Measurements from ENCODE around the gene STAMBP. TPM values are rescaled to one million over a fixed set of nuclear protein-coding genes. Genes with fewer than 3 reads are reported as not detected.
A peak's percentile ranks its signal among the peaks of the same experiment; 100 is the strongest.

Gene STAMBP
- total and polyA plus RNA-seq, 2 of the 13 experiments (the other 11 are each of a cell fraction or from before 2014, with no cell fraction given), result 49.6 to 53.2 TPM

DNA sequence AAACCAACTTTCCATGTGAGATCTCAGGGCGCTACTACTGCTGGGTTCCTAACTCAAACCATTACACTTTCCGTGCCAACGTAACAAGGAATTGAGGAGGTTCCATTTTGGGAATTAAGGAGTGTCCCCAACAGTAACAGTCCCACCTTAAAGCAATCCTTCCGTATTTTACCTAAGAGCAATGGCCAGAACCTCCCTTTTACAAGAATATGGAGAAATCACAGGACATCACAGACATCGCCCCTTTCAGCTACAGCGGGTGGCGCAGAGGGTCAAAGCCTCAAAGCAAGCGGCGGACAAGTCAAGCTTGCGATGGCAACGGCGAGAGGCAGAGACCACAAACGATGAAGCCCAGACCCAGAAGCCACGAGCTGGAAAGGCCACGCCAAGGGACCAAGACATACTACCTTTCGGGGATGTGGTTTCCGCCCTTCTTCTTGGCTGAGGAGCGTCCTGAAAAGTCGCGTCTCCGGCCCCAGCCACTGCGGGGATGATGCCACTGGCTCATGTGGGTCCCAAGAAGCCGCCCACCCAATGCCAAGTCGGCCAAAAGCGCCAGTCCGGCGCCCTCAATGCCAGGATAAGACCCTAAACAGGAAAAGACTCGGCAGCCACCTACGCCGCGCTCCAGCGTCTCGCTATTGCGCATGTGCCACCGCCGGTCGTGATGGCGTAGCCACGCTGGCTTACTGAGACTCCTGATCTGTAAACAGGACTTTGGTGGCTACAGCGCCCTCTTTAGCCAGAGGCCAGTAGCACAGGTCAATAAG is 49.1 kb upstream of the STAMBP start, which contains the start of gene DUSP11 (continued):
- TF ChIP-seq, protein P1, sequence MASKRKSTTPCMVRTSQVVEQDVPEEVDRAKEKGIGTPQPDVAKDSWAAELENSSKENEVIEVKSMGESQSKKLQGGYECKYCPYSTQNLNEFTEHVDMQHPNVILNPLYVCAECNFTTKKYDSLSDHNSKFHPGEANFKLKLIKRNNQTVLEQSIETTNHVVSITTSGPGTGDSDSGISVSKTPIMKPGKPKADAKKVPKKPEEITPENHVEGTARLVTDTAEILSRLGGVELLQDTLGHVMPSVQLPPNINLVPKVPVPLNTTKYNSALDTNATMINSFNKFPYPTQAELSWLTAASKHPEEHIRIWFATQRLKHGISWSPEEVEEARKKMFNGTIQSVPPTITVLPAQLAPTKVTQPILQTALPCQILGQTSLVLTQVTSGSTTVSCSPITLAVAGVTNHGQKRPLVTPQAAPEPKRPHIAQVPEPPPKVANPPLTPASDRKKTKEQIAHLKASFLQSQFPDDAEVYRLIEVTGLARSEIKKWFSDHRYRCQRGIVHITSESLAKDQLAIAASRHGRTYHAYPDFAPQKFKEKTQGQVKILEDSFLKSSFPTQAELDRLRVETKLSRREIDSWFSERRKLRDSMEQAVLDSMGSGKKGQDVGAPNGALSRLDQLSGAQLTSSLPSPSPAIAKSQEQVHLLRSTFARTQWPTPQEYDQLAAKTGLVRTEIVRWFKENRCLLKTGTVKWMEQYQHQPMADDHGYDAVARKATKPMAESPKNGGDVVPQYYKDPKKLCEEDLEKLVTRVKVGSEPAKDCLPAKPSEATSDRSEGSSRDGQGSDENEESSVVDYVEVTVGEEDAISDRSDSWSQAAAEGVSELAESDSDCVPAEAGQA (IDR thresholded peaks at IDR 0.05; ENCODE audit: low read depth), result peak; percentile 79; the same call in 1 of the 2 replicates
- TF ChIP-seq, protein P1 (CRISPR knock-in tag; IDR thresholded peaks at IDR 0.05; ENCODE audit: borderline replicate concordance), result no peak
- TF ChIP-seq ZNF354B (CRISPR knock-in tag; IDR thresholded peaks at IDR 0.05) (peak; percentile 84; the same call in 1 of the 2 replicates), BCL3 (CRISPR knock-in tag; IDR thresholded peaks at IDR 0.05) (peak; percentile 59; the same call in 1 of the 2 replicates), MTF1 (CRISPR knock-in tag; IDR thresholded peaks at IDR 0.05) (no peak), NPAS2 (CRISPR knock-in tag; IDR thresholded peaks at IDR 0.05; ENCODE audit: borderline replicate concordance) (no peak), POGZ (CRISPR knock-in tag; IDR thresholded peaks at IDR 0.05) (peak; percentile 98), FOXK1 (CRISPR knock-in tag; IDR thresholded peaks at IDR 0.05; ENCODE audit: borderline replicate concordance, low read depth) (peak; percentile 99), CENPT (CRISPR knock-in tag; IDR thresholded peaks at IDR 0.05; ENCODE audit: low read depth) (no peak), ZBTB7A (CRISPR knock-in tag; IDR thresholded peaks at IDR 0.05) (no peak), SRY (CRISPR knock-in tag; IDR thresholded peaks at IDR 0.05) (0 out of 2 replicates have a peak, but pooled peaks have one; percentile 70), BATF2 (CRISPR knock-in tag; IDR thresholded peaks at IDR 0.05) (no peak), ZNF33A (CRISPR knock-in tag; IDR thresholded peaks at IDR 0.05; ENCODE audit: borderline replicate concordance) (no peak), ZNF24 (IDR thresholded peaks at IDR 0.05) (no peak)
